ENCODE results near the gene NBAS.

DNA sequence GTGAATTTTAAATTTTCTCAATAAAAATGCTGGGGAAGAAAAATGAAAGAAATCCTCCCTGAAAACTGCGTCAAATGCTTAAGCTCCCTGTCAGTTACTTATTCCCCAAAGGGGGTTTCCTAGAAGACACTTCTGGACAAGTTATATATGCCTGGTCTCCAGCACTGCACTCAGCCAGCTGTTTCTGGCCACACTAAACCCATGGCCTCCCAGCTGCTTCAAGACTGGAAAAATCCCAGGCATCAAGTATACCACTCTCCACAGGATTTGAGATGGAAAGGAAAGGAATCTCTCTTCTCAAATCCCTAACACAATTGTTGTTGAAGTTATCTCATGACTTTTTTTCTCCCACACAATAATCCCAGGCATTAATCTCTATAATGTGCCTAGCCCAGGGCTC lies 245.7 kb downstream of the NBAS start:
- TF ChIP-seq TAF1 (IDR thresholded peaks at IDR 0.05; ENCODE audit: low read depth) (no peak), POLR2AphosphoS5 (IDR thresholded peaks at IDR 0.05) (no peak), MXI1 (conservative IDR thresholded peaks at IDR 0.05; ENCODE audit: poor library complexity, severe bottlenecking) (no peak), EP300 (conservative IDR thresholded peaks at IDR 0.05; ENCODE audit: poor library complexity, severe bottlenecking) (no peak)
- TF ChIP-seq, protein P1, sequence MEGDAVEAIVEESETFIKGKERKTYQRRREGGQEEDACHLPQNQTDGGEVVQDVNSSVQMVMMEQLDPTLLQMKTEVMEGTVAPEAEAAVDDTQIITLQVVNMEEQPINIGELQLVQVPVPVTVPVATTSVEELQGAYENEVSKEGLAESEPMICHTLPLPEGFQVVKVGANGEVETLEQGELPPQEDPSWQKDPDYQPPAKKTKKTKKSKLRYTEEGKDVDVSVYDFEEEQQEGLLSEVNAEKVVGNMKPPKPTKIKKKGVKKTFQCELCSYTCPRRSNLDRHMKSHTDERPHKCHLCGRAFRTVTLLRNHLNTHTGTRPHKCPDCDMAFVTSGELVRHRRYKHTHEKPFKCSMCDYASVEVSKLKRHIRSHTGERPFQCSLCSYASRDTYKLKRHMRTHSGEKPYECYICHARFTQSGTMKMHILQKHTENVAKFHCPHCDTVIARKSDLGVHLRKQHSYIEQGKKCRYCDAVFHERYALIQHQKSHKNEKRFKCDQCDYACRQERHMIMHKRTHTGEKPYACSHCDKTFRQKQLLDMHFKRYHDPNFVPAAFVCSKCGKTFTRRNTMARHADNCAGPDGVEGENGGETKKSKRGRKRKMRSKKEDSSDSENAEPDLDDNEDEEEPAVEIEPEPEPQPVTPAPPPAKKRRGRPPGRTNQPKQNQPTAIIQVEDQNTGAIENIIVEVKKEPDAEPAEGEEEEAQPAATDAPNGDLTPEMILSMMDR (IDR thresholded peaks at IDR 0.05; ENCODE audit: poor library complexity, severe bottlenecking): no peak

All from neural cell (in vitro differentiated cells).